Nephron (organoid): Measurements from ENCODE around the gene IQCH.

Experiments used
- H3K27ac Mint-ChIP-seq, 3 experiments: 2 replicates each; pipeline ENCODE4 v1.8.0; 2020; ENCODE audit warnings: mixed read lengths in 3 of 3, mild to moderate bottlenecking in 2 of 3, moderate library complexity in 1 of 3
- H3K27me3 Mint-ChIP-seq: 2 replicates; pipeline ENCODE4 v1.8.0; 2021; ENCODE audit warnings: low read depth, mild to moderate bottlenecking, moderate library complexity, mixed read lengths
- H3K36me3 Mint-ChIP-seq: 2 replicates; pipeline ENCODE4 v1.8.0; 2020; ENCODE audit warnings: low read depth, mixed read lengths
- H3K4me1 Mint-ChIP-seq: 2 replicates; pipeline ENCODE4 v1.8.0; 2020; ENCODE audit warnings: mixed read lengths
- H3K4me3 Mint-ChIP-seq, 3 experiments: 2 replicates each; pipeline ENCODE4 v1.8.0; 2020; ENCODE audit warnings: mild to moderate bottlenecking in 3 of 3, mixed read lengths in 3 of 3, moderate library complexity in 2 of 3
- H3K9me3 Mint-ChIP-seq: 2 replicates; pipeline ENCODE4 v1.8.0; 2020; ENCODE audit warnings: mixed read lengths
- TF ChIP-seq, protein P1 (sequence below), 3 experiments: fragments of 200-600 bp; sonication (generic); IDR thresholded peaks; one replicate each; pipeline ENCODE4 v1.5.0; 2021; ENCODE audit warnings: antibody characterized with exemption in 3 of 3; ENCODE audit not compliant: unreplicated experiment in 3 of 3

IQCH gene

DNA sequence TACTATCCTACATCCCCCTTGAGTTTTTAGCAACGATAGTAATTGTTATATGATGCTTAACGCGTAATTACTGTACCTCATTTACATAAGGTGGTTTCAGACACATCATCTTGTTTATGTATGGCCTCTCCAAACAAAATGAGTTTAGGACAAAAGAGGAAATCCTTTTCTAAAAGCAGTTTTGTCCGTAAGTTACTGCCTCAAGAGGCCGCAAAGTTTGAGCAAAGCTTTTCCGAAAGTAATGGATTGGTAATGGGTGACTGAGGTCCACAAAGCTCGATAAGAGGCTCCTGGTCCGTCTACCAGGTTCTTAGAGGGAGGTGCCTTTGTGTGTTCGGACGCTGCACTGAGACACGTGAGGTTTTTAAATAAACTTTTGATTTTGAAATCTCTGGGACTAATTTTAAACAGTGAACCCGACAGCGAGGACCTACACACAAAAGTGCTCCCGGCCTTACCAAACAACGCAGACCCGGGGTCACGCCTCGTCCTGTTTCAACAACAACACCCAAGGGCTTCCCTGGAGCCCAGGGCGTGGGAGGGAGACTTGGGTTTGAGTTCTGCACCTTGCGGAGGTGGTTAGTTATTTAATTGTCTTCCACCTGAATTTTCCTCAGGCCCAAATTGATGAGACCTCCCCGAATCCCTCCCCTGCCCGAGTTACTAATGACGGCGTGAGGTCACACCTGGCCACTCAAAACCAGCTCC, 265.9 kb downstream of the IQCH start:
- peaks cover 26% of the 10 kb centered on the region for H3K4me1 Mint-ChIP-seq
- TF ChIP-seq, protein P1, sequence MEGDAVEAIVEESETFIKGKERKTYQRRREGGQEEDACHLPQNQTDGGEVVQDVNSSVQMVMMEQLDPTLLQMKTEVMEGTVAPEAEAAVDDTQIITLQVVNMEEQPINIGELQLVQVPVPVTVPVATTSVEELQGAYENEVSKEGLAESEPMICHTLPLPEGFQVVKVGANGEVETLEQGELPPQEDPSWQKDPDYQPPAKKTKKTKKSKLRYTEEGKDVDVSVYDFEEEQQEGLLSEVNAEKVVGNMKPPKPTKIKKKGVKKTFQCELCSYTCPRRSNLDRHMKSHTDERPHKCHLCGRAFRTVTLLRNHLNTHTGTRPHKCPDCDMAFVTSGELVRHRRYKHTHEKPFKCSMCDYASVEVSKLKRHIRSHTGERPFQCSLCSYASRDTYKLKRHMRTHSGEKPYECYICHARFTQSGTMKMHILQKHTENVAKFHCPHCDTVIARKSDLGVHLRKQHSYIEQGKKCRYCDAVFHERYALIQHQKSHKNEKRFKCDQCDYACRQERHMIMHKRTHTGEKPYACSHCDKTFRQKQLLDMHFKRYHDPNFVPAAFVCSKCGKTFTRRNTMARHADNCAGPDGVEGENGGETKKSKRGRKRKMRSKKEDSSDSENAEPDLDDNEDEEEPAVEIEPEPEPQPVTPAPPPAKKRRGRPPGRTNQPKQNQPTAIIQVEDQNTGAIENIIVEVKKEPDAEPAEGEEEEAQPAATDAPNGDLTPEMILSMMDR (IDR thresholded peaks at IDR 0.05; ENCODE audit: unreplicated experiment in 3 of 3) = no peak
- H3K4me3 Mint-ChIP-seq = peak overlapping the region; percentile 79 to 88 (median 84)
- H3K36me3 Mint-ChIP-seq = peaks cover 8% of the 10 kb centered on the region
- no peaks in the 10 kb centered on the region for H3K9me3 Mint-ChIP-seq
- H3K27me3 Mint-ChIP-seq = no peaks in the 10 kb centered on the region
- peak overlapping the region; percentile 58 to 87 (median 86) for H3K27ac Mint-ChIP-seq

DNA sequence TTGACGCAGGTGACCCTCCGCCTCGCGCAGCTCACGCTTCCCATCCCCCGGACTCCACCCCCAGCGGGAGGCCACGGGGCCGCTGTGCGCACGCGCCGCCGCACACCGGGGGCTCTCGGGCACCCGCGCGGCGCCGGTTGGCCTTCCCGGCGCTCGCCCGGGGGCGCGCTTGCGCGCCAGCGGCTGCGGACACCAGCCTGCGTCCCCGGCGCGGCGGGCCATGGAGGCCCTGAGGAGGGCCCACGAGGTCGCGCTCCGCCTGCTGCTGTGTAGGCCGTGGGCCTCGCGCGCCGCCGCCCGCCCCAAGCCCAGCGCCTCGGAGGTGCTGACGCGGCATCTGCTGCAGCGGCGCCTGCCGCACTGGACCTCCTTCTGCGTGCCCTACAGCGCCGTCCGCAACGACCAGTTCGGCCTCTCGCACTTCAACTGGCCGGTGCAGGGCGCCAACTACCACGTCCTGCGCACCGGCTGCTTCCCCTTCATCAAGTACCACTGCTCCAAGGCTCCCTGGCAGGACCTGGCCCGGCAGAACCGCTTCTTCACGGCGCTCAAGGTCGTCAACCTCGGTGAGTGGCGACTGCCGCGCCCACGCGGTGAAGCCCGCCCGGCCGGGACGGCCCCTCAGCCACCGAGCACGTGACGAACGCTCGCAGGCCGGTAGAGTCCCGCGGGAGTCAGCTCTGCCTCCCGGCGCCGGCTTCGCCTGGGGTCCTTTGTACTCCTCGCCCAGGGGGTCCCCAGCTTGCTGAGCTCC, 266.6 kb downstream of the IQCH start, which contains the start of gene C15orf61:
Gene C15orf61, plus strand, starts transcription at position 103 of the 754 bp plus-strand sequence. Its CDS starts 118 bp downstream, at position 221.
- Mint-ChIP-seq H3K27ac (peak within 1 kb of the TSS; percentile 84 to 98 (median 86)), H3K9me3 (no peaks in the 10 kb centered on the region), H3K36me3 (peaks cover 8% of the 10 kb centered on the region), H3K27me3 (no peaks in the 10 kb centered on the region), H3K4me3 (peak within 1 kb of the TSS; percentile 84 to 94 (median 88)), H3K4me1 (peaks cover 26% of the 10 kb centered on the region)
- TF ChIP-seq, protein P1 (IDR thresholded peaks at IDR 0.05; ENCODE audit: unreplicated experiment in 3 of 3) = no peak

DNA sequence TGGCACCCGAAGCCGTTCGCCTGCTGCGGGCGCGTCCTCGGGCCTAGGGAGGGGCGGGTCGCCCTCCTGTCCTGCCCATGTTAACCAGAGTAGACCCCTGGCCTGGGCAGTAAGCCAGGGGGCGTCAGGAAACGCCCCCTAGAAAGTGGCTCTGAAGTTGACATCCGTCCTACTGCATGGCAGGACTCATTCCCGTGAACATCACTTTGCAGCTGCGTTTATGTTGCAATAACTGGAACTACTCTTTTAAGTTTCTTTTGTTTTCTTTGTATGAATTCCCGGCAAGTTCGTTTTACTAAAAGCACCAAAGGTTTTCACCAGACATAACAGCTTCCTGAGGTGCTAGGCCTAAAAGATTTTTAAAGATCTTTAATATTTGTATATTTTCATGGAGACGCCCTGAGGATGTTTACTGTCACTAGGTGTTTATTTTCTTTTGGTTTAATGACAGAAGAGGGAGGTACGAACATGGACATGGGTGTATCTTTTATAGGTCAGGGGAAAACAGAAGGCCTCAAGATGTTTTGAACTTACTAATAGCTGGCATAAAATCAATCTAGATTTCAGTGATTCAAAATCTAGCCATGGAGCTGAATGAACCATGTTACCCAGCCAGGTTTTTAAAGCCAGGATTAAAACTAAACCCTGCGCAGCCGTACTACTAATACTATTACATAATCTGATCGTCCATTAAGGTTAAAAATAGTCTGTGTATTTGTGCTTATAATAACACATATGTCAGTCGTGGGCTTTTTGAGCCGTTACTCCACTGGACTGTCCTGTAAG, 267.4 kb downstream of the IQCH start:
- Mint-ChIP-seq H3K27me3 (no peaks in the 10 kb centered on the region), H3K27ac (peak overlapping the region; percentile 65 to 98 (median 84)), H3K4me3 (peak overlapping the region; percentile 84 to 94 (median 84)), H3K4me1 (peaks cover 26% of the 10 kb centered on the region), H3K36me3 (peaks cover 12% of the 10 kb centered on the region), H3K9me3 (no peaks in the 10 kb centered on the region)
- TF ChIP-seq, protein P1 (IDR thresholded peaks at IDR 0.05; ENCODE audit: unreplicated experiment in 3 of 3) = no peak

DNA sequence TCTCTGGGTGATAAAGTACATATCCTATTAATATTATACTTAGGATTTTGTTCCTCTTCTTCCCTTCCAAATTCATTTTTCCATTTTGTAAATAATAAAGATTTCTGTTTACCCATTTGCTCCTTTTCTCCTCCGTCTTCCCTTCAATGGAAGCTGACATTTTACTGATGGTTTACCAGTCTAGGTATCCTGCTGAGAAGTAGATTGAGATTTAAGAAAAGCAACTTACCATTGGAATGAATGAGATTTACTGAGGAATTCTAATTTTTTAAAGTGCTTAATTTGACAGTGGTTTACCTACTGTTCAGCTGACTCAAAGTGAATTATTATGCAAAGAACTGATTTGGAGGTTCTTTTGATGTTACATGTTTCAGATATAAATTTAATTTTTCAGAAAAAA, 268.7 kb downstream of the IQCH start:
- Mint-ChIP-seq H3K9me3 (no peaks in the 10 kb centered on the region), H3K27me3 (no peaks in the 10 kb centered on the region), H3K4me1 (peaks cover 36% of the 10 kb centered on the region), H3K27ac (peak overlapping the region in 2 of 3 experiments; percentile 42 to 98), H3K36me3 (peaks cover 20% of the 10 kb centered on the region), H3K4me3 (peak overlapping the region; percentile 84 to 94 (median 84))
- TF ChIP-seq, protein P1 (IDR thresholded peaks at IDR 0.05; ENCODE audit: unreplicated experiment in 3 of 3) = no peak

DNA sequence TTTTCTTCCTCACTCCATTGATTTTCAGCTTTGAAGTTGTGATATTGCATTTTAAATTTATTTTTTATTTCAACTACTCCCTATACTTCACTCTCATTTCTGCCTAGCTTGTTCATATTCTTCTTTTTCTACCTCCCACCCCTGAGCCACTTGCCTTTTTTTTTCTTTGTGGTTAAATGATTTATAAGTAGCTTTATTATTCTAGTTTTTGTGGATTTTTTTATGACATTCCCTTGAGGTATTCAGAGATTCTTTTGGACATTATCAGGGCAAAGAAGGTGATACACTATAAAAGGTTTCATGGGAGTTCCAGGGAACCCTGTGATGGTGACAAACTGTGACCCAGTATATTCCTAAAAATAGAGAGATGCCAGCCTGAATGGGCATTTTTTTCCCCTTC, 269.6 kb downstream of the IQCH start:
- Mint-ChIP-seq H3K4me3 (peak overlapping the region; percentile 31 to 57 (median 42)), H3K9me3 (no peaks in the 10 kb centered on the region), H3K27ac (peak overlapping the region in 1 of 3 experiments; percentile 62), H3K36me3 (peaks cover 17% of the 10 kb centered on the region), H3K27me3 (no peaks in the 10 kb centered on the region), H3K4me1 (peaks cover 41% of the 10 kb centered on the region)
- TF ChIP-seq, protein P1 (IDR thresholded peaks at IDR 0.05; ENCODE audit: unreplicated experiment in 3 of 3) = no peak
